ENCODE data around the gene CARS1. TPM values are rescaled to one million over a fixed set of nuclear protein-coding genes. Genes with fewer than 3 reads are reported as not detected.
A peak's percentile ranks its signal among the peaks of the same experiment; 100 is the strongest.

The CARS1 gene
- total RNA-seq, 1 donor from 2014 or later = 134 TPM

DNA sequence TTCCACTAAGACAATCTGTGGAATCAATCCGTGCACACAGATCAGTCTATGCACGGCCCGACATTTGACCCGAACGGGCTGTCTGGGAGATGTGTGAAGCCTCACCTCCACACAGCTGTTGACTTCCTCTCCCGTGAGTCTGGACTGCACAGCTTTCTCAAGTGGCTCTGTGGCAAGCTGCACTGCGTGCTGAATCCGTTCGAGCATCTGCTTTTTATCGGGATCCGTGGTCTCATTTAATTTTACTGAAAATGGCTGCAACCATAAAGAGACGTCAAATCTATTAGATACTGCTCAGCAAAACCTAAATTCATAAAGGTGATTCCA lies 19.3 kb downstream of the CARS1 start:
- TF ChIP-seq CTCF (IDR thresholded peaks at IDR 0.05) = no peak
- Mint-ChIP-seq H3K4me3 (ENCODE audit: unreplicated experiment) (no peak overlapping the region), H3K36me3 (ENCODE audit: unreplicated experiment) (peaks cover 58% of the 10 kb centered on the region), H3K4me1 (ENCODE audit: unreplicated experiment) (peaks cover 16% of the 10 kb centered on the region), H3K27ac (ENCODE audit: unreplicated experiment) (no peak overlapping the region), H3K9me3 (ENCODE audit: unreplicated experiment) (no peaks in the 10 kb centered on the region), H3K27me3 (ENCODE audit: unreplicated experiment) (no peaks in the 10 kb centered on the region)
- DNase-seq (ENCODE audit: extremely low spot score, unreplicated experiment) = no peak

GRCh38 chr11:3037040-3037944 lies 19.9 kb downstream of the CARS1 start:
- Mint-ChIP-seq H3K27ac (ENCODE audit: unreplicated experiment) (no peak overlapping the region), H3K36me3 (ENCODE audit: unreplicated experiment) (peaks cover 58% of the 10 kb centered on the region), H3K4me3 (ENCODE audit: unreplicated experiment) (no peak overlapping the region), H3K27me3 (ENCODE audit: unreplicated experiment) (no peaks in the 10 kb centered on the region), H3K9me3 (ENCODE audit: unreplicated experiment) (no peaks in the 10 kb centered on the region), H3K4me1 (ENCODE audit: unreplicated experiment) (peaks cover 10% of the 10 kb centered on the region)
- peak; percentile 89 for DNase-seq (ENCODE audit: extremely low spot score, unreplicated experiment)
- peak; percentile 81 for TF ChIP-seq CTCF (IDR thresholded peaks at IDR 0.05)

- Mint-ChIP-seq H3K4me1 (ENCODE audit: unreplicated experiment) (peaks cover 6% of the 10 kb centered on the region), H3K27ac (ENCODE audit: unreplicated experiment) (no peak overlapping the region), H3K4me3 (ENCODE audit: unreplicated experiment) (no peak overlapping the region), H3K36me3 (ENCODE audit: unreplicated experiment) (peaks cover 53% of the 10 kb centered on the region), H3K9me3 (ENCODE audit: unreplicated experiment) (no peaks in the 10 kb centered on the region), H3K27me3 (ENCODE audit: unreplicated experiment) (no peaks in the 10 kb centered on the region)
- TF ChIP-seq CTCF (IDR thresholded peaks at IDR 0.05) = no peak
- no peak for DNase-seq (ENCODE audit: extremely low spot score, unreplicated experiment)
Measured at GRCh38 chr11:3036419-3036818, 20.8 kb downstream of the CARS1 start.

DNA sequence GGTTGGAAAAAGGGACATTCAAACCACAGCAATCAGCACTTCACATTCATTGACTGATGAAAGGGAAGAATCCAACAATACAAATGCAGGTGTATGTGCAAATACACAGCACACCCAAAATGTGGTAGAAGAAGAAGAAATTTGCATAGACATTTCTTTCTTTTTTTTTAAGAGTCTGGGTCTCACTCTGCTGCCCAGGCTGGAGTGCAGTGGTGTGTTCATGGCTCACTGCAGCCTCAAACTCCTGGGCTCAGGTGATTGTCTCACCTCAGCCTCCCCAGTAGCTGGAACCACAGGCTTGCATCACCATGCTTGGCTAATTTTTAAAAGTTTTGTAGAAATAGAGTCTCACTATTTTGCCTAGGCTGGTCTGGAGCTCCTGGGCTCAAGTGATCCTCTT lies 21.9 kb downstream of the CARS1 start:
- Mint-ChIP-seq H3K36me3 (ENCODE audit: unreplicated experiment) (peaks cover 54% of the 10 kb centered on the region), H3K4me1 (ENCODE audit: unreplicated experiment) (peaks cover 3% of the 10 kb centered on the region), H3K27ac (ENCODE audit: unreplicated experiment) (no peak overlapping the region), H3K27me3 (ENCODE audit: unreplicated experiment) (no peaks in the 10 kb centered on the region), H3K4me3 (ENCODE audit: unreplicated experiment) (no peak overlapping the region), H3K9me3 (ENCODE audit: unreplicated experiment) (no peaks in the 10 kb centered on the region)
- DNase-seq (ENCODE audit: extremely low spot score, unreplicated experiment) = no peak
- TF ChIP-seq CTCF (IDR thresholded peaks at IDR 0.05) = no peak

GRCh38 chr11:3030289-3031070 lies 26.7 kb downstream of the CARS1 start:
- no peak for TF ChIP-seq CTCF (IDR thresholded peaks at IDR 0.05)
- no peaks in the 10 kb centered on the region for H3K9me3 Mint-ChIP-seq (ENCODE audit: unreplicated experiment)
- no peaks in the 10 kb centered on the region for H3K4me1 Mint-ChIP-seq (ENCODE audit: unreplicated experiment)
- no peak overlapping the region for H3K4me3 Mint-ChIP-seq (ENCODE audit: unreplicated experiment)
- no peak for DNase-seq (ENCODE audit: extremely low spot score, unreplicated experiment)
- H3K36me3 Mint-ChIP-seq (ENCODE audit: unreplicated experiment) = peaks cover 54% of the 10 kb centered on the region
- H3K27ac Mint-ChIP-seq (ENCODE audit: unreplicated experiment) = no peak overlapping the region
- no peaks in the 10 kb centered on the region for H3K27me3 Mint-ChIP-seq (ENCODE audit: unreplicated experiment)

All from osteocyte (in vitro differentiated cells).